D721Med (cell line): ENCODE data around the gene AUTS2.
"Not testable (repeated sequence)": the region's sequence is repeated elsewhere in the genome, so short reads cannot be mapped to it uniquely, and the experiment has no call there.

Source experiments
- DNase-seq: peaks from one replicate; pipeline ENCODE4 v3.0.0; 2011; ENCODE audit warnings: low spot score; ENCODE audit not compliant: insufficient read length
- FAIRE-seq: peaks from 2 replicates; lab custom pipeline; 2011; peaks lifted over from hg19 to GRCh38; lab: Jason Lieb, UNC
- CTCF ChIP-seq: IDR thresholded peaks from 2 replicates; pipeline ENCODE4 v1.5.1; 2012; ENCODE audit warnings: mild to moderate bottlenecking, control low read depth; ENCODE audit not compliant: insufficient read depth; ENCODE audit errors: missing control alignments

The AUTS2 gene

GRCh38 chr7:70727861-70728260 lies 1129.6 kb downstream of the AUTS2 start:
- FAIRE-seq (no peak), DNase-seq (no peak)
- TF ChIP-seq CTCF: no peak

GRCh38 chr7:70728872-70729552 lies 1130.7 kb downstream of the AUTS2 start:
- no peak for TF ChIP-seq CTCF
- no peak for FAIRE-seq
- no peak for DNase-seq

GRCh38 chr7:70729553-70730157 lies 1131.4 kb downstream of the AUTS2 start:
- DNase-seq, FAIRE-seq: not testable (repeated sequence)

- FAIRE-seq: no peak
- TF ChIP-seq CTCF: no peak
- no peak for DNase-seq
These were observed 1132.3 kb downstream of the AUTS2 start for GRCh38 chr7:70730451-70731110.

GRCh38 chr7:70733090-70733489 lies 1134.8 kb downstream of the AUTS2 start:
- peak; percentile 16 for FAIRE-seq
- DNase-seq: no peak
- no peak for TF ChIP-seq CTCF

- DNase-seq: no peak
- TF ChIP-seq CTCF: no peak
- FAIRE-seq: no peak
These were observed 1136.1 kb downstream of the AUTS2 start for GRCh38 chr7:70734411-70734810.

- FAIRE-seq (no peak), DNase-seq (no peak)
- TF ChIP-seq CTCF: no peak
These were observed 1137.0 kb downstream of the AUTS2 start for GRCh38 chr7:70735313-70735712.
